ENCODE data around the gene RNF17. TPM values are rescaled to one million over a fixed set of nuclear protein-coding genes. Genes with fewer than 3 reads are reported as not detected.

The RNF17 gene
- total RNA-seq, 1 donor from 2014 or later = 0.12 TPM

GRCh38 chr13:24718192-24718965 lies 45.6 kb upstream of the RNF17 start:
- Mint-ChIP-seq H3K27me3 (peaks cover 16% of the 10 kb centered on the region), H3K4me3 (no peak overlapping the region), H3K9me3 (no peaks in the 10 kb centered on the region), H3K36me3 (no peaks in the 10 kb centered on the region), H3K27ac (no peak overlapping the region), H3K4me1 (ENCODE audit: unreplicated experiment) (peaks cover 3% of the 10 kb centered on the region)
- TF ChIP-seq CTCF (conservative IDR thresholded peaks at IDR 0.05) = no peak
- DNase-seq (ENCODE audit: extremely low spot score, unreplicated experiment) = no peak

GRCh38 chr13:24719139-24719538 lies 44.8 kb upstream of the RNF17 start:
- Mint-ChIP-seq H3K27ac (no peak overlapping the region), H3K4me1 (ENCODE audit: unreplicated experiment) (peaks cover 3% of the 10 kb centered on the region), H3K9me3 (no peaks in the 10 kb centered on the region), H3K27me3 (peaks cover 16% of the 10 kb centered on the region), H3K4me3 (no peak overlapping the region), H3K36me3 (no peaks in the 10 kb centered on the region)
- no peak for DNase-seq (ENCODE audit: extremely low spot score, unreplicated experiment)
- TF ChIP-seq CTCF (conservative IDR thresholded peaks at IDR 0.05) = no peak

- H3K4me1 Mint-ChIP-seq (ENCODE audit: unreplicated experiment) = no peaks in the 10 kb centered on the region
- DNase-seq (ENCODE audit: extremely low spot score, unreplicated experiment) = no peak
- H3K36me3 Mint-ChIP-seq = no peaks in the 10 kb centered on the region
- H3K9me3 Mint-ChIP-seq = no peaks in the 10 kb centered on the region
- TF ChIP-seq CTCF (conservative IDR thresholded peaks at IDR 0.05) = no peak
- H3K27me3 Mint-ChIP-seq = peaks cover 16% of the 10 kb centered on the region
- no peak overlapping the region for H3K27ac Mint-ChIP-seq
- H3K4me3 Mint-ChIP-seq = no peak overlapping the region
Observed at GRCh38 chr13:24723206-24723605, 40.8 kb upstream of the RNF17 start.

GRCh38 chr13:24724714-24725113 lies 39.3 kb upstream of the RNF17 start:
- Mint-ChIP-seq H3K4me1 (ENCODE audit: unreplicated experiment) (no peaks in the 10 kb centered on the region), H3K4me3 (no peak overlapping the region), H3K27ac (no peak overlapping the region), H3K27me3 (peaks cover 15% of the 10 kb centered on the region), H3K36me3 (no peaks in the 10 kb centered on the region), H3K9me3 (no peaks in the 10 kb centered on the region)
- no peak for DNase-seq (ENCODE audit: extremely low spot score, unreplicated experiment)
- TF ChIP-seq CTCF (conservative IDR thresholded peaks at IDR 0.05) = no peak

- H3K4me1 Mint-ChIP-seq (ENCODE audit: unreplicated experiment) = no peaks in the 10 kb centered on the region
- peaks cover 9% of the 10 kb centered on the region for H3K27me3 Mint-ChIP-seq
- H3K27ac Mint-ChIP-seq = no peak overlapping the region
- H3K9me3 Mint-ChIP-seq = no peaks in the 10 kb centered on the region
- H3K4me3 Mint-ChIP-seq = no peak overlapping the region
- H3K36me3 Mint-ChIP-seq = no peaks in the 10 kb centered on the region
- no peak for DNase-seq (ENCODE audit: extremely low spot score, unreplicated experiment)
- TF ChIP-seq CTCF (conservative IDR thresholded peaks at IDR 0.05) = no peak
Observed at GRCh38 chr13:24725379-24725778, 38.6 kb upstream of the RNF17 start.

Measured in type B pancreatic cell (in vitro differentiated cells).